HepG2 (cell line): ENCODE data around the gene IFT122. TPM values are rescaled to one million over a fixed set of nuclear protein-coding genes. Genes with fewer than 3 reads are reported as not detected.

Source experiments
- ATAC-seq: fragments of 200-7000 bp; cut with Tn5 transposase; 3 replicates; pipeline ENCODE4 v1.9.1; 2020; ENCODE audit warnings: mild to moderate bottlenecking, moderate library complexity
- BruUV-seq: library from RNA; stranded (reverse); fragments of 400-500 nt; replicated peaks from 2 replicates; lab custom pipeline; 2021; lab: Mats Ljungman, UMichigan
- CTCF ChIA-PET: fragments of 300-600 bp; formaldehyde crosslinking; extraction: SDS; loops from one replicate; lab custom pipeline; 2021; ENCODE audit warnings: low total read pairs, inconsistent platforms, low intra/inter-chr PET ratio; lab: Yijun Ruan, JAX
- POLR2A ChIA-PET: fragments of 350-600 bp; sonication (Branson Sonifier 250); formaldehyde crosslinking; loops from one replicate; lab custom pipeline; 2020; ENCODE audit warnings: antibody characterized with exemption, inconsistent platforms; lab: Yijun Ruan, JAX
- DNase-seq: peaks from one replicate; pipeline ENCODE4 v3.0.0-alpha.2; 2015; ENCODE audit warnings: low spot score
- FAIRE-seq: peaks from 3 replicates; lab custom pipeline; 2011; peaks lifted over from hg19 to GRCh38; lab: Jason Lieb, UNC
- H2AFZ ChIP-seq: one replicate; pipeline ENCODE4 v1.6.1; 2011; ENCODE audit warnings: low read length, inconsistent platforms
- H3K27ac ChIP-seq: fragments of 300-600 bp; 3 replicates; pipeline ENCODE4 v1.8.0; 2011; ENCODE audit warnings: mixed run types, mild to moderate bottlenecking, mixed read lengths, low read length, inconsistent platforms; ENCODE audit not compliant: insufficient read depth; ENCODE audit errors: extremely low read length
- H3K27me3 ChIP-seq, 2 experiments: fragments of 200-600 bp in 1 of 2; 2 replicates in 1 of 2; 3 replicates in 1 of 2; pipeline versions ENCODE4 v1.6.0 to v1.8.0; 2011; ENCODE audit warnings: low read length in 2 of 2, mild to moderate bottlenecking in 2 of 2, moderate library complexity in 2 of 2, inconsistent platforms in 1 of 2; ENCODE audit not compliant: insufficient read depth in 2 of 2, control insufficient read depth in 1 of 2
- H3K36me3 ChIP-seq, 2 experiments: fragments of 200-600 bp in 1 of 2; replicated peaks in 1 of 2; 2 replicates in 1 of 2; 3 replicates in 1 of 2; pipeline versions ENCODE4 v1.5.1 to v1.8.0; 2011; ENCODE audit warnings: low read length in 2 of 2, inconsistent platforms in 1 of 2; ENCODE audit not compliant: insufficient read depth in 2 of 2, control insufficient read depth in 1 of 2
- H3K4me1 ChIP-seq: 2 replicates; pipeline ENCODE4 v1.5.1; 2012; ENCODE audit warnings: low read length, inconsistent platforms; ENCODE audit not compliant: insufficient read depth
- H3K4me2 ChIP-seq: 2 replicates; pipeline ENCODE4 v1.6.0; 2011; ENCODE audit warnings: low read depth, low read length, inconsistent platforms
- H3K4me3 ChIP-seq, 3 experiments: fragments of 200-600 bp in 1 of 3; sonication (generic), shearing (Covaris generic) in 1 of 3; replicated peaks in 1 of 3; 2 replicates each; pipeline ENCODE4 v1.5.1; 2011 to 2016; ENCODE audit warnings: low read length in 3 of 3, inconsistent platforms in 2 of 3, low read depth in 2 of 3, mild to moderate bottlenecking in 2 of 3, control low read depth in 1 of 3, mixed read lengths in 1 of 3; ENCODE audit not compliant: insufficient read depth in 1 of 3
- H3K79me2 ChIP-seq: one replicate; pipeline ENCODE4 v1.6.1; 2011; ENCODE audit warnings: low read length, inconsistent platforms; ENCODE audit not compliant: insufficient read depth
- H3K9ac ChIP-seq: 2 replicates; pipeline ENCODE4 v1.6.0; 2011; ENCODE audit warnings: mild to moderate bottlenecking, low read depth, low read length, inconsistent platforms; ENCODE audit not compliant: insufficient read depth
- H3K9me3 ChIP-seq: 2 replicates; pipeline ENCODE4 v1.5.1; 2012; ENCODE audit warnings: mild to moderate bottlenecking, low read length
- H4K20me1 ChIP-seq: 2 replicates; pipeline ENCODE4 v1.6.0; 2011; ENCODE audit warnings: inconsistent platforms, mild to moderate bottlenecking, low read length, moderate library complexity; ENCODE audit not compliant: insufficient read depth
- NCOA2 ChIP-seq: sonication (generic); formaldehyde crosslinking; IDR thresholded peaks from 2 replicates; pipeline ENCODE4 v1.8.0; 2022; ENCODE audit warnings: inconsistent platforms
- PHF20 ChIP-seq: sonication (generic); formaldehyde crosslinking; IDR thresholded peaks from 2 replicates; pipeline ENCODE4 v1.5.0; 2020; ENCODE audit warnings: mild to moderate bottlenecking, missing genetic modification reagents
- SALL1 ChIP-seq: sonication (generic); formaldehyde crosslinking; IDR thresholded peaks from 2 replicates; pipeline ENCODE4 v1.8.0; 2022; ENCODE audit warnings: mild to moderate bottlenecking, missing genetic modification reagents
- SYNCRIP ChIP-seq: fragments of 200-400 bp; formaldehyde crosslinking; IDR thresholded peaks from 2 replicates; pipeline ENCODE4 v1.6.1; 2018; ENCODE audit warnings: mild to moderate bottlenecking, low read depth, low read length; ENCODE audit not compliant: insufficient read depth
- ZNF234 ChIP-seq: sonication (generic); formaldehyde crosslinking; conservative IDR thresholded peaks from 2 replicates; pipeline ENCODE4 v1.5.1; 2020; ENCODE audit warnings: mild to moderate bottlenecking, missing genetic modification reagents
- ZNF850 ChIP-seq: sonication (generic); formaldehyde crosslinking; conservative IDR thresholded peaks from 2 replicates; pipeline ENCODE4 v1.9.0; 2021; ENCODE audit warnings: mild to moderate bottlenecking, missing genetic modification reagents
- WGBS: methylation state at CpG from one replicate; pipeline ENCODE4 v1.1.6; 2017; ENCODE audit warnings: low lambda C conversion rate; 5-methylcytosine and 5-hydroxymethylcytosine counted together
- in situ Hi-C: cut with HindIII; loops from 2 replicates; pipeline ENCODE4 v1.10.0; 2017; ENCODE audit warnings: low pct_unique_long_range_greater_than_20kb; ENCODE audit not compliant: extremely low pct_ligation_motif_present
- intact Hi-C: fragments of 100-400 bp; cut with micrococcal nuclease; formaldehyde crosslinking; loops from one replicate; pipeline ENCODE4 v1.10.0; 2022; ENCODE audit not compliant: unreplicated experiment
- polyA plus RNA-seq, 8 experiments: library from polyadenylated mRNA; depleted of rRNA in 3 of 8; stranded (reverse) in 7 of 8; unstranded in 1 of 8; fragments of >200 nt; fragmentation: Illumina TruSeq in 4 of 8; extraction: Trizol in 4 of 8; gene quantifications; 2 replicates each; pipeline versions ENCODE4 v1.2.1 to v1.2.3, GENCODE V29; 2011 to 2016; ENCODE audit warnings: low read depth in 4 of 8, missing spikeins in 1 of 8, mixed read lengths in 1 of 8; ENCODE audit not compliant: insufficient read depth in 1 of 8
- total RNA-seq, 5 experiments: library from RNA; depleted of rRNA; stranded (reverse); fragments of >200 nt; fragmentation: Illumina TruSeq; extraction: Trizol; gene quantifications; 2 replicates each; pipeline ENCODE4 v1.2.3, GENCODE V29; 2016; ENCODE audit warnings: low read depth in 1 of 5
- TF ChIP-seq, protein P1 (sequence below): sonication (generic); formaldehyde crosslinking; IDR thresholded peaks from 2 replicates; pipeline ENCODE4 v1.4.0; 2020; ENCODE audit warnings: missing genetic modification reagents
- TF ChIP-seq, protein P2 (sequence below): sonication (generic); formaldehyde crosslinking; IDR thresholded peaks from 2 replicates; pipeline ENCODE4 v1.5.1; 2020; ENCODE audit warnings: mild to moderate bottlenecking, missing genetic modification reagents
- TF ChIP-seq, protein P3 (sequence below): sonication (generic); formaldehyde crosslinking; IDR thresholded peaks from 2 replicates; pipeline ENCODE4 v1.4.0; 2020; ENCODE audit warnings: missing genetic modification reagents

IFT122 gene
- total and polyA plus RNA-seq, 2 of the 13 experiments (the other 11 are each of a cell fraction or from before 2014, with no cell fraction given) = 10.1 to 10.3 TPM

DNA sequence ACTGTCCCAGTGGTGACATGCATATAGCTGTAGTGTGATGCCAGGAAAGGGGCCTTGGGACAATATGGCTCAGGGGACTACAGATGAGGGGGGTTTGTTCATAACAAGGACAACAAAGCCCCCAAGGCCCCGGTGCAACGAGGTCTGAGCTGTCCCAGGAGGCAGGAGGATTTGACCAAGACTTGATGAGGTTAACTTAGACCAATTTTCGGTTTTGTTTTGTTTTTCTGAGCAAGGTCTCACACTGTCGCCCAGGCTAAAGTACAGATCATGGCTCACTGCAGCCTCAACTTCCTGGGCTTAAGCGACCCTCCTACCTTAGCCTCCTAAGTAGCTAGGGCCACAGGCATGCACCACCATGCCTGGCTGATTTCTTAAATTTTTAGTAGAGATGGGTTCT is 35.4 kb upstream of the IFT122 start:
- TF ChIP-seq PHF20 (CRISPR knock-in tag) (no peak), ZNF850 (CRISPR knock-in tag) (no peak), SYNCRIP (no peak), ZNF234 (no peak), SALL1 (no peak), NCOA2 (CRISPR knock-in tag) (no peak)
- TF ChIP-seq, protein P1, sequence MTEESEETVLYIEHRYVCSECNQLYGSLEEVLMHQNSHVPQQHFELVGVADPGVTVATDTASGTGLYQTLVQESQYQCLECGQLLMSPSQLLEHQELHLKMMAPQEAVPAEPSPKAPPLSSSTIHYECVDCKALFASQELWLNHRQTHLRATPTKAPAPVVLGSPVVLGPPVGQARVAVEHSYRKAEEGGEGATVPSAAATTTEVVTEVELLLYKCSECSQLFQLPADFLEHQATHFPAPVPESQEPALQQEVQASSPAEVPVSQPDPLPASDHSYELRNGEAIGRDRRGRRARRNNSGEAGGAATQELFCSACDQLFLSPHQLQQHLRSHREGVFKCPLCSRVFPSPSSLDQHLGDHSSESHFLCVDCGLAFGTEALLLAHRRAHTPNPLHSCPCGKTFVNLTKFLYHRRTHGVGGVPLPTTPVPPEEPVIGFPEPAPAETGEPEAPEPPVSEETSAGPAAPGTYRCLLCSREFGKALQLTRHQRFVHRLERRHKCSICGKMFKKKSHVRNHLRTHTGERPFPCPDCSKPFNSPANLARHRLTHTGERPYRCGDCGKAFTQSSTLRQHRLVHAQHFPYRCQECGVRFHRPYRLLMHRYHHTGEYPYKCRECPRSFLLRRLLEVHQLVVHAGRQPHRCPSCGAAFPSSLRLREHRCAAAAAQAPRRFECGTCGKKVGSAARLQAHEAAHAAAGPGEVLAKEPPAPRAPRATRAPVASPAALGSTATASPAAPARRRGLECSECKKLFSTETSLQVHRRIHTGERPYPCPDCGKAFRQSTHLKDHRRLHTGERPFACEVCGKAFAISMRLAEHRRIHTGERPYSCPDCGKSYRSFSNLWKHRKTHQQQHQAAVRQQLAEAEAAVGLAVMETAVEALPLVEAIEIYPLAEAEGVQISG (CRISPR knock-in tag) = no peak
- TF ChIP-seq, protein P2, sequence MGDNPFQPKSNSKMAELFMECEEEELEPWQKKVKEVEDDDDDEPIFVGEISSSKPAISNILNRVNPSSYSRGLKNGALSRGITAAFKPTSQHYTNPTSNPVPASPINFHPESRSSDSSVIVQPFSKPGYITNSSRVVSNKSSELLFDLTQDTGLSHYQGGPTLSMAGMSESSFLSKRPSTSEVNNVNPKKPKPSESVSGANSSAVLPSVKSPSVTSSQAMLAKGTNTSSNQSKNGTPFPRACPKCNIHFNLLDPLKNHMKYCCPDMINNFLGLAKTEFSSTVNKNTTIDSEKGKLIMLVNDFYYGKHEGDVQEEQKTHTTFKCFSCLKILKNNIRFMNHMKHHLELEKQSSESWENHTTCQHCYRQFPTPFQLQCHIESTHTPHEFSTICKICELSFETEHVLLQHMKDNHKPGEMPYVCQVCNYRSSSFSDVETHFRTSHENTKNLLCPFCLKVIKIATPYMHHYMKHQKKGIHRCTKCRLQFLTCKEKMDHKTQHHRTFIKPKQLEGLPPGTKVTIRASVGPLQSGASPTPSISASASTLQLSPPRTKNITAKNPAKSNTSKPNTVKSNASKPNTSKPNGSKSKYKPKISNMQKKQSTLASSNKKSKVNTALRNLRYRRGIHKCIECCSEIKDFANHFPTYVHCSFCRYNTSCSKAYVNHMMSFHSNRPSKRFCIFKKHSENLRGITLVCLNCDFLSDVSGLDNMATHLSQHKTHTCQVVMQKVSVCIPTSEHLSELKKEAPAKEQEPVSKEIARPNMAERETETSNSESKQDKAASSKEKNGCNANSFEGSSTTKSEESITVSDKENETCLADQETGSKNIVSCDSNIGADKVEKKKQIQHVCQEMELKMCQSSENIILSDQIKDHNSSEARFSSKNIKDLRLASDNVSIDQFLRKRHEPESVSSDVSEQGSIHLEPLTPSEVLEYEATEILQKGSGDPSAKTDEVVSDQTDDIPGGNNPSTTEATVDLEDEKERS (CRISPR knock-in tag) = no peak
- TF ChIP-seq, protein P3, sequence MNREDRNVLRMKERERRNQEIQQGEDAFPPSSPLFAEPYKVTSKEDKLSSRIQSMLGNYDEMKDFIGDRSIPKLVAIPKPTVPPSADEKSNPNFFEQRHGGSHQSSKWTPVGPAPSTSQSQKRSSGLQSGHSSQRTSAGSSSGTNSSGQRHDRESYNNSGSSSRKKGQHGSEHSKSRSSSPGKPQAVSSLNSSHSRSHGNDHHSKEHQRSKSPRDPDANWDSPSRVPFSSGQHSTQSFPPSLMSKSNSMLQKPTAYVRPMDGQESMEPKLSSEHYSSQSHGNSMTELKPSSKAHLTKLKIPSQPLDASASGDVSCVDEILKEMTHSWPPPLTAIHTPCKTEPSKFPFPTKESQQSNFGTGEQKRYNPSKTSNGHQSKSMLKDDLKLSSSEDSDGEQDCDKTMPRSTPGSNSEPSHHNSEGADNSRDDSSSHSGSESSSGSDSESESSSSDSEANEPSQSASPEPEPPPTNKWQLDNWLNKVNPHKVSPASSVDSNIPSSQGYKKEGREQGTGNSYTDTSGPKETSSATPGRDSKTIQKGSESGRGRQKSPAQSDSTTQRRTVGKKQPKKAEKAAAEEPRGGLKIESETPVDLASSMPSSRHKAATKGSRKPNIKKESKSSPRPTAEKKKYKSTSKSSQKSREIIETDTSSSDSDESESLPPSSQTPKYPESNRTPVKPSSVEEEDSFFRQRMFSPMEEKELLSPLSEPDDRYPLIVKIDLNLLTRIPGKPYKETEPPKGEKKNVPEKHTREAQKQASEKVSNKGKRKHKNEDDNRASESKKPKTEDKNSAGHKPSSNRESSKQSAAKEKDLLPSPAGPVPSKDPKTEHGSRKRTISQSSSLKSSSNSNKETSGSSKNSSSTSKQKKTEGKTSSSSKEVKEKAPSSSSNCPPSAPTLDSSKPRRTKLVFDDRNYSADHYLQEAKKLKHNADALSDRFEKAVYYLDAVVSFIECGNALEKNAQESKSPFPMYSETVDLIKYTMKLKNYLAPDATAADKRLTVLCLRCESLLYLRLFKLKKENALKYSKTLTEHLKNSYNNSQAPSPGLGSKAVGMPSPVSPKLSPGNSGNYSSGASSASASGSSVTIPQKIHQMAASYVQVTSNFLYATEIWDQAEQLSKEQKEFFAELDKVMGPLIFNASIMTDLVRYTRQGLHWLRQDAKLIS (CRISPR knock-in tag) = no peak
- Histone ChIP-seq H3K79me2 (no peaks in the 10 kb centered on the region), H4K20me1 (no peaks in the 10 kb centered on the region), H3K4me1 (peaks cover 39% of the 10 kb centered on the region), H3K9me3 (no peaks in the 10 kb centered on the region), H3K4me2 (no peak overlapping the region), H3K9ac (no peak overlapping the region), H3K4me3 (no peak overlapping the region), H3K27ac (no peak overlapping the region), H2AFZ (no peak overlapping the region), H3K36me3 (0 out of 5 replicates have a peak, but pooled peaks cover 0 to 2% of the 10 kb centered on the region in 2 experiments), H3K27me3 (no peaks in the 10 kb centered on the region)
- DNase-seq = no peak
- FAIRE-seq = no peak
- WGBS = 57% methylated on average over 4 of the region's 5 CpGs
- POLR2A ChIA-PET = no interaction called here
- CTCF ChIA-PET = no interaction called here
- intact Hi-C loops = no loop called here
- BruUV-seq = no TSS peak
- in situ Hi-C loops = no loop called here
- no peak for ATAC-seq
